Naive thymus-derived CD8-positive, alpha-beta T cell (primary cell): ENCODE measurements around the gene PHF21B. TPM values are rescaled to one million over a fixed set of nuclear protein-coding genes. Genes with fewer than 3 reads are reported as not detected.

ENCODE experiments used
- ATAC-seq, 2 donors: fragments of 150-1000 bp; cut with Tn5 transposase in 1 of 2; sonication (Bioruptor Pico), chemical (Tn5 transposase) in 1 of 2; 1 replicate in 1 of 2; 2 replicates in 1 of 2; pipeline ENCODE4 v1.10.0; 2021; ENCODE audit warnings: mild to moderate bottlenecking in 2 of 2, moderate library complexity in 2 of 2
- POLR2A ChIA-PET: fragments of 350-600 bp; sonication (Branson Sonifier 250); formaldehyde crosslinking; loops from one replicate; lab custom pipeline; 2021; ENCODE audit warnings: antibody characterized with exemption; lab: Charles Lee
- DNase-seq, 10 donors: peaks; one replicate each; pipeline versions ENCODE4 v3.0.0 to v3.0.0-alpha.2; 2020 to 2022
- H3K27ac Mint-ChIP-seq, 10 donors: one replicate each; pipeline ENCODE4 v1.8.0; 2020 to 2022; ENCODE audit warnings: mild to moderate bottlenecking in 10 of 10, mixed read lengths in 10 of 10, moderate library complexity in 4 of 10, inconsistent platforms in 1 of 10
- H3K27me3 Mint-ChIP-seq, 5 donors: one replicate each; pipeline ENCODE4 v1.8.0; 2021 to 2022; ENCODE audit warnings: mixed read lengths in 5 of 5
- H3K36me3 Mint-ChIP-seq, 3 donors: one replicate each; pipeline ENCODE4 v1.8.0; 2020 to 2022; ENCODE audit warnings: mixed read lengths in 3 of 3, mild to moderate bottlenecking in 2 of 3, inconsistent platforms in 1 of 3
- H3K4me1 Mint-ChIP-seq, 4 donors: one replicate each; pipeline ENCODE4 v1.8.0; 2021 to 2022; ENCODE audit warnings: mixed read lengths in 4 of 4
- H3K4me3 Mint-ChIP-seq, 10 donors: one replicate each; pipeline ENCODE4 v1.8.0; 2020 to 2022; ENCODE audit warnings: mild to moderate bottlenecking in 10 of 10, mixed read lengths in 10 of 10, moderate library complexity in 6 of 10, inconsistent platforms in 1 of 10
- H3K9me3 Mint-ChIP-seq, 9 donors: one replicate each; pipeline ENCODE4 v1.8.0; 2020 to 2022; ENCODE audit warnings: mixed read lengths in 9 of 9, mild to moderate bottlenecking in 3 of 9, inconsistent platforms in 1 of 9, moderate library complexity in 1 of 9
- polyA plus RNA-seq, 3 donors: library from polyadenylated mRNA; unstranded; fragments of 300-500 nt; fragmentation: Illumina TruSeq; gene quantifications; one replicate each; pipeline ENCODE4 v1.2.3, GENCODE V29; 2021
- total RNA-seq, 8 experiments: library from RNA in 2 of 8; stranded (reverse) in 2 of 8; gene quantifications; one replicate each; pipeline ENCODE4 v1.2.3 and lab custom pipeline; 2021 to 2026

Gene PHF21B
- total and polyA plus RNA-seq, 5 experiments from 2014 or later, result not detected

GRCh38 chr22:45036154-45036553 is 26.3 kb upstream of the PHF21B start:
- Mint-ChIP-seq H3K9me3 (peaks cover 0 to 2% (median 0%) of the 10 kb centered on the region in 9 donors), H3K27ac (no peak overlapping the region), H3K36me3 (no peaks in the 10 kb centered on the region), H3K27me3 (peaks cover 15 to 42% (median 26%) of the 10 kb centered on the region in 5 donors), H3K4me1 (no peaks in the 10 kb centered on the region), H3K4me3 (no peak overlapping the region)
- ATAC-seq, result no peak
- POLR2A ChIA-PET, result no interaction called here
- no peak for DNase-seq

GRCh38 chr22:45034821-45035220 is 25.0 kb upstream of the PHF21B start:
- no peak overlapping the region for H3K27ac Mint-ChIP-seq
- no peaks in the 10 kb centered on the region for H3K4me1 Mint-ChIP-seq
- peaks cover 16 to 40% (median 21%) of the 10 kb centered on the region in 5 donors for H3K27me3 Mint-ChIP-seq
- peaks cover 0 to 2% (median 0%) of the 10 kb centered on the region in 9 donors for H3K9me3 Mint-ChIP-seq
- DNase-seq (no peak), ATAC-seq (no peak)
- POLR2A ChIA-PET, result no interaction called here
- no peaks in the 10 kb centered on the region for H3K36me3 Mint-ChIP-seq
- H3K4me3 Mint-ChIP-seq, result no peak overlapping the region

- Mint-ChIP-seq H3K27me3 (peaks cover 19 to 46% (median 21%) of the 10 kb centered on the region in 5 donors), H3K9me3 (peaks cover 0 to 2% (median 0%) of the 10 kb centered on the region in 9 donors), H3K36me3 (no peaks in the 10 kb centered on the region), H3K27ac (no peak overlapping the region), H3K4me3 (no peak overlapping the region), H3K4me1 (no peaks in the 10 kb centered on the region)
- POLR2A ChIA-PET, result no interaction called here
- DNase-seq (no peak), ATAC-seq (no peak)
These were observed 24.4 kb upstream of the PHF21B start for GRCh38 chr22:45034156-45034555.

GRCh38 chr22:45033136-45033535 is 23.3 kb upstream of the PHF21B start:
- Mint-ChIP-seq H3K36me3 (no peaks in the 10 kb centered on the region), H3K4me3 (no peak overlapping the region), H3K27me3 (peaks cover 15 to 40% (median 17%) of the 10 kb centered on the region in 5 donors), H3K27ac (no peak overlapping the region), H3K4me1 (no peaks in the 10 kb centered on the region), H3K9me3 (peaks cover 0 to 2% (median 0%) of the 10 kb centered on the region in 9 donors)
- POLR2A ChIA-PET, result no interaction called here
- DNase-seq (no peak), ATAC-seq (no peak)

GRCh38 chr22:45031629-45032403 is 22.0 kb upstream of the PHF21B start:
- ATAC-seq, result no peak
- H3K4me3 Mint-ChIP-seq, result no peak overlapping the region
- DNase-seq, result no peak
- H3K27ac Mint-ChIP-seq, result no peak overlapping the region
- no peaks in the 10 kb centered on the region for H3K36me3 Mint-ChIP-seq
- no peaks in the 10 kb centered on the region for H3K9me3 Mint-ChIP-seq
- H3K4me1 Mint-ChIP-seq, result no peaks in the 10 kb centered on the region
- H3K27me3 Mint-ChIP-seq, result peaks cover 9 to 37% (median 11%) of the 10 kb centered on the region in 5 donors
- POLR2A ChIA-PET, result no interaction called here

GRCh38 chr22:45029501-45029900 is 19.7 kb upstream of the PHF21B start:
- Mint-ChIP-seq H3K4me1 (no peaks in the 10 kb centered on the region), H3K27me3 (peaks cover 7 to 52% (median 19%) of the 10 kb centered on the region in 5 donors), H3K36me3 (no peaks in the 10 kb centered on the region), H3K27ac (no peak overlapping the region), H3K9me3 (no peaks in the 10 kb centered on the region), H3K4me3 (no peak overlapping the region)
- DNase-seq (no peak), ATAC-seq (no peak)
- POLR2A ChIA-PET, result no interaction called here

GRCh38 chr22:45026511-45026910 is 16.7 kb upstream of the PHF21B start:
- no peak for DNase-seq
- no peak for ATAC-seq
- peaks cover 11 to 64% (median 32%) of the 10 kb centered on the region in 5 donors for H3K27me3 Mint-ChIP-seq
- H3K4me1 Mint-ChIP-seq, result no peaks in the 10 kb centered on the region
- no peak overlapping the region for H3K27ac Mint-ChIP-seq
- H3K9me3 Mint-ChIP-seq, result no peaks in the 10 kb centered on the region
- POLR2A ChIA-PET, result no interaction called here
- no peak overlapping the region for H3K4me3 Mint-ChIP-seq
- no peaks in the 10 kb centered on the region for H3K36me3 Mint-ChIP-seq

GRCh38 chr22:45023431-45023830 is 13.6 kb upstream of the PHF21B start:
- Mint-ChIP-seq H3K36me3 (no peaks in the 10 kb centered on the region), H3K4me3 (no peak overlapping the region), H3K4me1 (no peaks in the 10 kb centered on the region), H3K27me3 (peaks cover 10 to 62% (median 38%) of the 10 kb centered on the region in 5 donors), H3K9me3 (no peaks in the 10 kb centered on the region), H3K27ac (no peak overlapping the region)
- DNase-seq (no peak), ATAC-seq (no peak)
- POLR2A ChIA-PET, result no interaction called here

GRCh38 chr22:45019861-45020655 is 10.3 kb upstream of the PHF21B start:
- Mint-ChIP-seq H3K9me3 (no peaks in the 10 kb centered on the region), H3K36me3 (no peaks in the 10 kb centered on the region), H3K27ac (peak overlapping the region in 1 of 10 donors; percentile 49), H3K4me1 (no peaks in the 10 kb centered on the region), H3K27me3 (peaks cover 10 to 59% (median 43%) of the 10 kb centered on the region in 5 donors), H3K4me3 (no peak overlapping the region)
- POLR2A ChIA-PET, result no interaction called here
- ATAC-seq (no peak), DNase-seq (no peak)

GRCh38 chr22:45014654-45015053 is 4.8 kb upstream of the PHF21B start:
- H3K36me3 Mint-ChIP-seq, result peaks cover 0 to 4% (median 4%) of the 10 kb centered on the region in 3 donors
- POLR2A ChIA-PET, result no interaction called here
- H3K27me3 Mint-ChIP-seq, result peaks cover 29 to 83% (median 52%) of the 10 kb centered on the region in 5 donors
- H3K9me3 Mint-ChIP-seq, result no peaks in the 10 kb centered on the region
- no peak for ATAC-seq
- H3K4me1 Mint-ChIP-seq, result peaks cover 7 to 12% (median 9%) of the 10 kb centered on the region in 4 donors
- H3K27ac Mint-ChIP-seq, result no peak overlapping the region
- no peak for DNase-seq
- no peak overlapping the region for H3K4me3 Mint-ChIP-seq

- no peak for ATAC-seq
- POLR2A ChIA-PET, result no interaction called here
- Mint-ChIP-seq H3K27me3 (peaks cover 27 to 70% (median 44%) of the 10 kb centered on the region in 5 donors), H3K9me3 (no peaks in the 10 kb centered on the region), H3K4me3 (no peak overlapping the region), H3K4me1 (peaks cover 7 to 12% (median 9%) of the 10 kb centered on the region in 4 donors), H3K27ac (no peak overlapping the region), H3K36me3 (peaks cover 0 to 4% (median 4%) of the 10 kb centered on the region in 3 donors)
- no peak for DNase-seq
These were observed 3.3 kb upstream of the PHF21B start for GRCh38 chr22:45013138-45013537.

GRCh38 chr22:45010532-45010900 is 711 bp upstream of the PHF21B start:
- H3K4me3 Mint-ChIP-seq, result peak overlapping the region; percentile 81 to 97 (median 89)
- H3K27me3 Mint-ChIP-seq, result peaks cover 33 to 63% (median 47%) of the 10 kb centered on the region in 5 donors
- H3K36me3 Mint-ChIP-seq, result peaks cover 0 to 4% (median 4%) of the 10 kb centered on the region in 3 donors
- no peaks in the 10 kb centered on the region for H3K9me3 Mint-ChIP-seq
- H3K4me1 Mint-ChIP-seq, result peaks cover 8 to 19% (median 16%) of the 10 kb centered on the region in 4 donors
- H3K27ac Mint-ChIP-seq, result peak overlapping the region in 2 of 10 donors; percentile 34 to 40
- DNase-seq (no peak), ATAC-seq (no peak)
- POLR2A ChIA-PET, result no interaction called here
